Immature natural killer cell (primary cell): Measurements from ENCODE around the gene SLC15A2. TPM values are rescaled to one million over a fixed set of nuclear protein-coding genes. Genes with fewer than 3 reads are reported as not detected.

Experiments used
- DNase-seq, 3 donors: peaks; one replicate each; pipeline ENCODE4 v3.0.0; 2022; ENCODE audit warnings: mixed read lengths in 1 of 3
- H3K27ac Mint-ChIP-seq, 6 donors: one replicate each; pipeline ENCODE4 v1.8.0; 2020; ENCODE audit warnings: mixed read lengths in 6 of 6, mild to moderate bottlenecking in 5 of 6, inconsistent platforms in 4 of 6, moderate library complexity in 3 of 6
- H3K27me3 Mint-ChIP-seq, 3 donors: one replicate each; pipeline ENCODE4 v1.8.0; 2020 to 2021; ENCODE audit warnings: low read depth in 3 of 3, mild to moderate bottlenecking in 3 of 3, mixed read lengths in 3 of 3, moderate library complexity in 3 of 3, inconsistent platforms in 1 of 3
- H3K36me3 Mint-ChIP-seq, 3 donors: one replicate each; pipeline ENCODE4 v1.8.0; 2020; ENCODE audit warnings: mixed read lengths in 3 of 3, inconsistent platforms in 2 of 3, mild to moderate bottlenecking in 2 of 3
- H3K4me1 Mint-ChIP-seq, 2 donors: one replicate each; pipeline ENCODE4 v1.8.0; 2020; ENCODE audit warnings: inconsistent platforms in 2 of 2, mild to moderate bottlenecking in 2 of 2, mixed read lengths in 2 of 2, moderate library complexity in 1 of 2
- H3K4me3 Mint-ChIP-seq, 5 donors: one replicate each; pipeline ENCODE4 v1.8.0; 2020; ENCODE audit warnings: mild to moderate bottlenecking in 5 of 5, mixed read lengths in 5 of 5, inconsistent platforms in 3 of 5, moderate library complexity in 3 of 5
- H3K9me3 Mint-ChIP-seq, 6 donors: one replicate each; pipeline ENCODE4 v1.8.0; 2020; ENCODE audit warnings: mild to moderate bottlenecking in 6 of 6, mixed read lengths in 6 of 6, inconsistent platforms in 4 of 6, moderate library complexity in 3 of 6
- polyA plus RNA-seq, 3 donors: library from polyadenylated mRNA; unstranded; fragments of 300-500 nt; fragmentation: Illumina TruSeq; gene quantifications; one replicate each; pipeline ENCODE4 v1.2.3, GENCODE V29; 2021

SLC15A2 gene
- polyA plus RNA-seq, 3 donors from 2014 or later = 0.27 to 0.28 TPM; not detected in 1

- Mint-ChIP-seq H3K27ac (no peak overlapping the region), H3K4me3 (no peak overlapping the region), H3K4me1 (no peaks in the 10 kb centered on the region), H3K36me3 (peaks cover 4 to 12% (median 6%) of the 10 kb centered on the region in 3 donors), H3K9me3 (peaks cover 0 to 19% (median 10%) of the 10 kb centered on the region in 6 donors), H3K27me3 (peaks cover 0 to 7% (median 0%) of the 10 kb centered on the region in 3 donors)
- DNase-seq = no peak
These were observed 54.4 kb downstream of the SLC15A2 start for GRCh38 chr3:121948641-121949040.

GRCh38 chr3:121951291-121951919 lies 57.2 kb downstream of the SLC15A2 start:
- no peak overlapping the region for H3K27ac Mint-ChIP-seq
- peaks cover 0 to 19% (median 12%) of the 10 kb centered on the region in 6 donors for H3K9me3 Mint-ChIP-seq
- H3K36me3 Mint-ChIP-seq = peaks cover 4 to 12% (median 6%) of the 10 kb centered on the region in 3 donors
- H3K4me3 Mint-ChIP-seq = no peak overlapping the region
- no peaks in the 10 kb centered on the region for H3K4me1 Mint-ChIP-seq
- DNase-seq = no peak
- H3K27me3 Mint-ChIP-seq = peaks cover 0 to 7% (median 3%) of the 10 kb centered on the region in 3 donors

- H3K4me3 Mint-ChIP-seq = no peak overlapping the region
- no peak for DNase-seq
- H3K9me3 Mint-ChIP-seq = peaks cover 0 to 26% (median 10%) of the 10 kb centered on the region in 6 donors
- peaks cover 0 to 3% (median 1%) of the 10 kb centered on the region in 3 donors for H3K27me3 Mint-ChIP-seq
- peaks cover 0 to 7% (median 0%) of the 10 kb centered on the region in 3 donors for H3K36me3 Mint-ChIP-seq
- H3K4me1 Mint-ChIP-seq = no peaks in the 10 kb centered on the region
- no peak overlapping the region for H3K27ac Mint-ChIP-seq
These were observed 62.2 kb downstream of the SLC15A2 start for GRCh38 chr3:121956363-121956762.

DNA sequence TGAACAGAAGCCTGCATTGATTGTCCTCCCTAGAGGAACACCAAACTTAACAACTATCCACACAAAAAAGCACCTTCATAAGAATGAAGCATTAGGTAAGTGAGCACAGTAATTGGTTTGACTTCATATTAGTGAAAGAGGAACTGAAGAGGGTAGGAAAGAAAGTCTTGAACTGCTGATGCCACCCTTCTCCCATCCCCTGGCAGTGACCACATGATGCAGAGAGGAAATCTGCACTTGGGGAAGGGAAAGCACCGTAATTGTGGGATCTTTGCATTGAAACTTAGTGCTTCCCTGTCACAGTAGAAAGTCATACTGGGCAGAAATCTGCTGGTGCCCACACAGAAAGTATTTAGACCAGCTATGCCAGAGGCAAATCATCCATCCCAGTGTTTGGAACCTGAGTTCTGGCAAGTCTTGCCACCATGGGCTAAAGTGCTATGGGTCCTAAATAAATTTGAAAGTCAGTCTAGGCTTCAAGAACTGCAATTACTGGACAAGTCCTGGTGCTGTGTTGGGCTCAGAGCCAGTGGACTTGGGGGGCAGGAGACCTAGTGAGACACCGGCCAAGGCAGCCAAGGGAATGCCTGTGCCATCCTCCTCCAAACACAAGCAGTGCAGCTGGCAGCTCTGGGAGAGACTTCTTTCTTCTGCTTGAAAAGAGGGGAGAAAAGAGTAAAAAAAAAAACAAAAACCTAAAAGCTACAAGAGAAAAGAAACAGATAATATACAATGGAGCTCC lies 63.6 kb downstream of the SLC15A2 start:
- peaks cover 0 to 18% (median 2%) of the 10 kb centered on the region in 6 donors for H3K9me3 Mint-ChIP-seq
- H3K27ac Mint-ChIP-seq = no peak overlapping the region
- no peaks in the 10 kb centered on the region for H3K36me3 Mint-ChIP-seq
- H3K4me1 Mint-ChIP-seq = no peaks in the 10 kb centered on the region
- DNase-seq = no peak
- no peak overlapping the region for H3K4me3 Mint-ChIP-seq
- peaks cover 0 to 3% (median 1%) of the 10 kb centered on the region in 3 donors for H3K27me3 Mint-ChIP-seq

GRCh38 chr3:121958801-121959200 lies 64.6 kb downstream of the SLC15A2 start:
- peaks cover 0 to 18% (median 2%) of the 10 kb centered on the region in 6 donors for H3K9me3 Mint-ChIP-seq
- DNase-seq = no peak
- H3K4me3 Mint-ChIP-seq = no peak overlapping the region
- H3K27ac Mint-ChIP-seq = no peak overlapping the region
- no peaks in the 10 kb centered on the region for H3K36me3 Mint-ChIP-seq
- H3K4me1 Mint-ChIP-seq = no peaks in the 10 kb centered on the region
- peaks cover 0 to 3% (median 1%) of the 10 kb centered on the region in 3 donors for H3K27me3 Mint-ChIP-seq

DNA sequence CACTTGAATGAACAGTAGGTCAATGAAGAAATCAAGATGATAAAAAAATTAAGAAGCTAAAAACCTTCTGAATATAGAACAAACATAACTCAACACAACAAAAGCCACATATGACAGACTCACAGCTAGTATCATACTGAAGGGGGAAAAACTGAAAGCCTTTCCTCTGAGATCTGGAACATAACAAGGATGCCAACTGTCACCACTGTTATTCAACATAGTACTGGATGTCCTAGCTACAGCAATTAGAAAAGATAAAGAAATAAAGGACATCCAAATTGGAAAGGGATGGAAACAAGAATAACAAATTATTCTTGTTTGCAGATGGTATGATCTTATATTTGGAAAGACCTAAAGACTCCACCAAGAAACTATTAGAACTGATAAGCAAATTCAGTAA lies 67.1 kb downstream of the SLC15A2 start:
- Mint-ChIP-seq H3K9me3 (peaks cover 0 to 11% (median 3%) of the 10 kb centered on the region in 6 donors), H3K36me3 (no peaks in the 10 kb centered on the region)

GRCh38 chr3:121962443-121962842 lies 68.2 kb downstream of the SLC15A2 start:
- peaks cover 0 to 8% (median 4%) of the 10 kb centered on the region in 6 donors for H3K9me3 Mint-ChIP-seq
- no peaks in the 10 kb centered on the region for H3K4me1 Mint-ChIP-seq
- no peak overlapping the region for H3K4me3 Mint-ChIP-seq
- no peak for DNase-seq
- peaks cover 1 to 8% (median 2%) of the 10 kb centered on the region in 3 donors for H3K27me3 Mint-ChIP-seq
- no peak overlapping the region for H3K27ac Mint-ChIP-seq
- H3K36me3 Mint-ChIP-seq = no peaks in the 10 kb centered on the region

More for the DNA sequence above, 67.1 kb downstream of the SLC15A2 start:
- DNase-seq = no peak
- no peak overlapping the region for H3K27ac Mint-ChIP-seq
- no peak overlapping the region for H3K4me3 Mint-ChIP-seq
- peaks cover 1 to 7% (median 2%) of the 10 kb centered on the region in 3 donors for H3K27me3 Mint-ChIP-seq
- no peaks in the 10 kb centered on the region for H3K4me1 Mint-ChIP-seq

DNA sequence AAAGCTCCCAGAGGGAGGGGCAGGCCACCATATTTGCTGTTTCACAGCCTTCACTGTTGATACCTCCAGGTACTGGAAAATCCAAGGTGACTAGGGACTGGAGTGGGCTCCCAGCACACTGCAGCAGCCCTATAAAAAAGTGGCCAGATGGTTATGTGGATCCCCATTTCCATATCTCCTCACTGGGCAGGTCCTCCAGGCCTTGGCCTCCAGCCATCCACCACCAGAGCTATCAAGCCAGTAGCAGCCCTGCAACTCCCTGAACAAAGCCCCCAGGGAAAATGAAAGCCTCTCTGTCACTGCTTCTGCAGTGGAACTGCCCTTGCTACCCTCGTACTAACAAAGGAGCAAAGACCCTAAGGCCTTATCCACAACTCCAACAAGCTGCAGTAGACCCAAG lies 69.4 kb downstream of the SLC15A2 start:
- H3K4me3 Mint-ChIP-seq = no peak overlapping the region
- H3K36me3 Mint-ChIP-seq = no peaks in the 10 kb centered on the region
- peaks cover 0 to 7% (median 1%) of the 10 kb centered on the region in 6 donors for H3K9me3 Mint-ChIP-seq
- H3K27ac Mint-ChIP-seq = no peak overlapping the region
- no peak for DNase-seq
- peaks cover 1 to 8% (median 3%) of the 10 kb centered on the region in 3 donors for H3K27me3 Mint-ChIP-seq
- no peaks in the 10 kb centered on the region for H3K4me1 Mint-ChIP-seq

- H3K27me3 Mint-ChIP-seq = peaks cover 0 to 5% (median 3%) of the 10 kb centered on the region in 3 donors
- no peaks in the 10 kb centered on the region for H3K36me3 Mint-ChIP-seq
- H3K9me3 Mint-ChIP-seq = peaks cover 0 to 4% (median 3%) of the 10 kb centered on the region in 6 donors
- no peak overlapping the region for H3K4me3 Mint-ChIP-seq
- no peak overlapping the region for H3K27ac Mint-ChIP-seq
- no peak for DNase-seq
- H3K4me1 Mint-ChIP-seq = no peaks in the 10 kb centered on the region
These were observed 75.4 kb downstream of the SLC15A2 start for GRCh38 chr3:121969631-121970030.

- Mint-ChIP-seq H3K27me3 (peaks cover 0 to 5% (median 3%) of the 10 kb centered on the region in 3 donors), H3K9me3 (peaks cover 0 to 4% (median 3%) of the 10 kb centered on the region in 6 donors), H3K27ac (no peak overlapping the region), H3K4me1 (no peaks in the 10 kb centered on the region), H3K4me3 (no peak overlapping the region), H3K36me3 (no peaks in the 10 kb centered on the region)
- DNase-seq = no peak
These were observed 75.8 kb downstream of the SLC15A2 start for GRCh38 chr3:121970047-121970446.

DNA sequence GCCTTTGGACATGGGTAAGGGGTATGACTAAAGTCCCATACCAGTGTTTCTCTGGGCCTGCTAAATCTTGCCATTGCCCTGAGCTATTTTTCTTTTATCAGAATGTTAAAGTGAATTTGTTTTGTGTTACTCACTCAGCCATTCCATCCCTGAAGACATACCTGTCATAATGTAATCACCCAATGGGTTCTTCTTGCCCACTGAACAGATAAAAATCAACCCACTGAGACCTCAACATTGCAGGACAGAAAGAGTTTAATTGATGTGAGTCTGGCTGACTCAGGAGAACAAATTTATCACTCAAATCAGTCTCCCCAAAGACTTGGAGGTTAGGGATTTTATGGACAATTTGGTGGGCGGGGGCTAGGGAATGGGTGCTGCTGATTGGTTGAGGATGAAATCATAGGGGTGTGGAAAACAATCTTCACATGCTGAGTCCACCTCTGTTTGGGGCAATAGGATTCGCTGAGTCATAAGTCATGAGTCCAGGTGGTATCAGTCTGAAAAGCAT lies 80.5 kb downstream of the SLC15A2 start:
- no peak for DNase-seq
- H3K4me3 Mint-ChIP-seq = no peak overlapping the region
- peaks cover 0 to 9% (median 3%) of the 10 kb centered on the region in 3 donors for H3K27me3 Mint-ChIP-seq
- peaks cover 0 to 14% (median under 1%) of the 10 kb centered on the region in 6 donors for H3K9me3 Mint-ChIP-seq
- no peak overlapping the region for H3K27ac Mint-ChIP-seq
- H3K4me1 Mint-ChIP-seq = no peaks in the 10 kb centered on the region
- no peaks in the 10 kb centered on the region for H3K36me3 Mint-ChIP-seq

DNA sequence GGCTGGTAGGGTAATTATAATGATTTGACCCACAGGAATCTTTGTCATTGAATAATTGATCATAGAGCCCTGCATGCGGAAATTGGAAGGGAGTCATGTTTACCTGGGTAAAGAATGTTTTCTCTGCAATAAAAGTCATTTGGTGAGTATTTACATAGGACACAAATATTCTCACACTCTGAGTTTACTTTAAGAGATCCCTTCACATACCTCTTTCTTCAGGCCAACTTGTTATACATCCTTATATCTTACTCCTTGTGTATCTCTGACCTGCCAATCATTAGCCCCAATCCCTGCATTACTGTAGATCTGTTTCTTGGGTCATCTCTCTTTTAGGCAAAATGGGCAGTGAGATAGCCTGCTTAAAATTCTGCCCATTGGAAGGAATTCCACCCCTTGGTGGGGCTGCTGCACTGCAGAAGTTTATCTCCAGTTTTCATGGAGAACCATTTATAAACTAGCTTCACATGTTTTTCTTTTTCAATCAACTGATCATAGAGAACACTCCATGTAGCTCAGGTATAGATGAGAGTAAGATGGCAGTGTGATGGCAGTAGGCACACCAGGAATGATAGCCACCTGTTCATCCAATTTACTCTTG lies 81.6 kb downstream of the SLC15A2 start:
- no peak overlapping the region for H3K27ac Mint-ChIP-seq
- peaks cover 0 to 14% (median under 1%) of the 10 kb centered on the region in 6 donors for H3K9me3 Mint-ChIP-seq
- no peak overlapping the region for H3K4me3 Mint-ChIP-seq
- H3K4me1 Mint-ChIP-seq = no peaks in the 10 kb centered on the region
- peaks cover 0 to 9% (median 3%) of the 10 kb centered on the region in 3 donors for H3K27me3 Mint-ChIP-seq
- DNase-seq = no peak
- no peaks in the 10 kb centered on the region for H3K36me3 Mint-ChIP-seq

GRCh38 chr3:121976727-121977126 lies 82.5 kb downstream of the SLC15A2 start:
- no peak overlapping the region for H3K4me3 Mint-ChIP-seq
- H3K9me3 Mint-ChIP-seq = peaks cover 0 to 14% (median under 1%) of the 10 kb centered on the region in 6 donors
- H3K4me1 Mint-ChIP-seq = no peaks in the 10 kb centered on the region
- H3K27ac Mint-ChIP-seq = no peak overlapping the region
- DNase-seq = no peak
- H3K36me3 Mint-ChIP-seq = no peaks in the 10 kb centered on the region
- H3K27me3 Mint-ChIP-seq = peaks cover 0 to 9% (median 3%) of the 10 kb centered on the region in 3 donors
